OCI-LY3 (cell line): ENCODE data around the gene SH3PXD2B.
A peak's percentile ranks its signal among the peaks of the same experiment; 100 is the strongest.
"Not testable (repeated sequence)": the region's sequence is repeated elsewhere in the genome, so short reads cannot be mapped to it uniquely, and the experiment has no call there.

ENCODE experiments used
- H2AFZ ChIP-seq: fragments of 200-600, 300-600 bp; shearing (Covaris generic); 2 replicates; pipeline ENCODE4 v1.6.0; 2014; ENCODE audit warnings: antibody characterized with exemption, low read depth, low read length
- H3K27ac ChIP-seq: fragments of 200-600, 300-600 bp; sonication (generic); 2 replicates; pipeline ENCODE4 v1.5.1; 2014; ENCODE audit warnings: mild to moderate bottlenecking, low read length, moderate library complexity, mixed read lengths
- H3K27me3 ChIP-seq: fragments of 200-600, 300-600 bp; sonication (generic); 2 replicates; pipeline ENCODE4 v1.6.1; 2014; ENCODE audit warnings: low read depth, low read length, mixed read lengths
- H3K36me3 ChIP-seq: fragments of 200-600, 300-600 bp; sonication (generic); replicated peaks from 2 replicates; pipeline ENCODE3; 2014; ENCODE audit warnings: low read depth, low read length, mixed read lengths
- H3K4me1 ChIP-seq: fragments of 300-600, 200-600 bp; sonication (generic); 2 replicates; pipeline ENCODE4 v1.6.1; 2014; ENCODE audit warnings: low read length, mixed read lengths
- H3K4me2 ChIP-seq: fragments of 200-600, 300-600 bp; sonication (generic); 2 replicates; pipeline ENCODE4 v1.6.1; 2014; ENCODE audit warnings: low read length, mixed read lengths
- H3K4me3 ChIP-seq: fragments of 300-600, 200-600 bp; sonication (generic); 2 replicates; pipeline ENCODE4 v1.5.1; 2014; ENCODE audit warnings: antibody characterized with exemption, mild to moderate bottlenecking, low read length, moderate library complexity
- H3K79me2 ChIP-seq: fragments of 300-600, 200-600 bp; shearing (Covaris generic); 2 replicates; pipeline ENCODE4 v1.6.1; 2014; ENCODE audit warnings: mild to moderate bottlenecking, low read length, mixed read lengths
- H3K9ac ChIP-seq: fragments of 300-600, 200-600 bp; shearing (Covaris generic); 2 replicates; pipeline ENCODE4 v1.6.0; 2014; ENCODE audit warnings: mild to moderate bottlenecking, low read length, moderate library complexity
- H3K9me3 ChIP-seq: fragments of 200-600, 300-600 bp; shearing (Covaris generic); 2 replicates; pipeline ENCODE4 v1.6.1; 2014; ENCODE audit warnings: low read length, mixed read lengths; ENCODE audit not compliant: insufficient read depth
- H4K20me1 ChIP-seq: fragments of 200-600, 300-600 bp; sonication (generic); 2 replicates; pipeline ENCODE4 v1.6.1; 2016; ENCODE audit warnings: low read length, mixed read lengths; ENCODE audit not compliant: insufficient read depth
- EZH2phosphoT487 ChIP-seq: fragments of 200-600 bp; shearing (Covaris generic); IDR thresholded peaks from 2 replicates; pipeline ENCODE4 v1.6.1; 2018; ENCODE audit warnings: antibody characterized with exemption, mixed run types, low read depth
- TF ChIP-seq, protein P1 (sequence below): fragments of 200-600, 300-600 bp; sonication (generic); IDR thresholded peaks from 2 replicates; pipeline ENCODE4 v1.5.1; 2014; ENCODE audit warnings: antibody characterized with exemption, low read length, low read depth

The SH3PXD2B gene

GRCh38 chr5:172335721-172336120 is 118.6 kb downstream of the SH3PXD2B start:
- Histone ChIP-seq H3K4me3 (no peak overlapping the region), H3K27me3 (0 out of 2 replicates have a peak, but pooled peaks cover 4% of the 10 kb centered on the region), H3K36me3 (no peaks in the 10 kb centered on the region), H3K4me1 (no peaks in the 10 kb centered on the region), H3K4me2 (no peak overlapping the region), H3K9ac (no peak overlapping the region), H3K9me3 (no peaks in the 10 kb centered on the region), H3K79me2 (no peaks in the 10 kb centered on the region), H2AFZ (no peak overlapping the region), H4K20me1 (no peaks in the 10 kb centered on the region), H3K27ac (no peak overlapping the region)
- TF ChIP-seq, protein P1, sequence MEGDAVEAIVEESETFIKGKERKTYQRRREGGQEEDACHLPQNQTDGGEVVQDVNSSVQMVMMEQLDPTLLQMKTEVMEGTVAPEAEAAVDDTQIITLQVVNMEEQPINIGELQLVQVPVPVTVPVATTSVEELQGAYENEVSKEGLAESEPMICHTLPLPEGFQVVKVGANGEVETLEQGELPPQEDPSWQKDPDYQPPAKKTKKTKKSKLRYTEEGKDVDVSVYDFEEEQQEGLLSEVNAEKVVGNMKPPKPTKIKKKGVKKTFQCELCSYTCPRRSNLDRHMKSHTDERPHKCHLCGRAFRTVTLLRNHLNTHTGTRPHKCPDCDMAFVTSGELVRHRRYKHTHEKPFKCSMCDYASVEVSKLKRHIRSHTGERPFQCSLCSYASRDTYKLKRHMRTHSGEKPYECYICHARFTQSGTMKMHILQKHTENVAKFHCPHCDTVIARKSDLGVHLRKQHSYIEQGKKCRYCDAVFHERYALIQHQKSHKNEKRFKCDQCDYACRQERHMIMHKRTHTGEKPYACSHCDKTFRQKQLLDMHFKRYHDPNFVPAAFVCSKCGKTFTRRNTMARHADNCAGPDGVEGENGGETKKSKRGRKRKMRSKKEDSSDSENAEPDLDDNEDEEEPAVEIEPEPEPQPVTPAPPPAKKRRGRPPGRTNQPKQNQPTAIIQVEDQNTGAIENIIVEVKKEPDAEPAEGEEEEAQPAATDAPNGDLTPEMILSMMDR, result no peak
- TF ChIP-seq EZH2phosphoT487, result no peak

GRCh38 chr5:172334641-172335040 is 119.7 kb downstream of the SH3PXD2B start:
- TF ChIP-seq, protein P1, result no peak
- TF ChIP-seq EZH2phosphoT487, result no peak
- Histone ChIP-seq H4K20me1 (no peaks in the 10 kb centered on the region), H3K4me1 (no peaks in the 10 kb centered on the region), H2AFZ (no peak overlapping the region), H3K27ac (no peak overlapping the region), H3K9me3 (no peaks in the 10 kb centered on the region), H3K27me3 (peaks cover under 1% of the 10 kb centered on the region; the same call in 1 of the 2 replicates), H3K79me2 (no peaks in the 10 kb centered on the region), H3K4me2 (peak overlapping the region; percentile 34; the same call in 1 of the 2 replicates), H3K9ac (no peak overlapping the region), H3K4me3 (no peak overlapping the region), H3K36me3 (no peaks in the 10 kb centered on the region)

DNA sequence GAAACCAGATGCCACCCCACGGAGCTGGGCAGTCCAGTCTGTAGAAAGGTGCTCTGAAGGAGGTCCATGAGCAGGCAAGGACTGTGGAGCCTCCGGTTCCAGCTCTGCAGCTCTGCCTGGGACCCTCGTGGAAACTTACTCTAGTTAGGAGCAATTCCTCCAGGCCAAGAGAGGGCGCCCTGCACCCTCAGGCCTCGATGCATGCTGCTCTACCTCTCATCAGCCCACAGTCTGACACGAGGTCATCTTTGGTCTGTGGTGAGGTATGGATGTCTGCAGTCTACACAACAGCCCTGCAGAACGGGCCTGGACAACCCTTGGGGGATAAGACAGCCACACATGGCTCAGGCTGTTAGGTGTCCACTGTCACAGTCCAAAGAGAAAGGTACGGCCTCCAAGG is 120.1 kb downstream of the SH3PXD2B start:
- Histone ChIP-seq H3K36me3 (no peaks in the 10 kb centered on the region), H3K9ac (no peak overlapping the region), H3K27ac (no peak overlapping the region), H3K4me1 (no peaks in the 10 kb centered on the region), H3K4me3 (no peak overlapping the region; the same call in 1 of the 2 replicates), H3K79me2 (no peaks in the 10 kb centered on the region), H4K20me1 (no peaks in the 10 kb centered on the region), H2AFZ (peak overlapping the region; percentile 53), H3K4me2 (peak overlapping the region; percentile 34; the same call in 1 of the 2 replicates), H3K27me3 (no peaks in the 10 kb centered on the region; the same call in 1 of the 2 replicates), H3K9me3 (no peaks in the 10 kb centered on the region)
- no peak for TF ChIP-seq EZH2phosphoT487
- TF ChIP-seq, protein P1, result peak; percentile 27

GRCh38 chr5:172326901-172327300 is 127.4 kb downstream of the SH3PXD2B start:
- not testable (repeated sequence) for H4K20me1 ChIP-seq, H3K79me2 ChIP-seq, H2AFZ ChIP-seq

GRCh38 chr5:172325452-172325851 is 128.9 kb downstream of the SH3PXD2B start:
- Histone ChIP-seq H3K4me2 (no peak overlapping the region), H3K4me3 (no peak overlapping the region), H3K27ac (no peak overlapping the region), H3K27me3 (no peaks in the 10 kb centered on the region; the same call in 1 of the 2 replicates), H3K36me3 (no peaks in the 10 kb centered on the region), H4K20me1 (no peaks in the 10 kb centered on the region), H3K9me3 (no peaks in the 10 kb centered on the region), H2AFZ (no peak overlapping the region), H3K9ac (no peak overlapping the region), H3K79me2 (no peaks in the 10 kb centered on the region), H3K4me1 (peaks cover 3% of the 10 kb centered on the region; the same call in 1 of the 2 replicates)
- TF ChIP-seq, protein P1, result no peak
- TF ChIP-seq EZH2phosphoT487, result no peak

More at GRCh38 chr5:172326901-172327300, 127.4 kb downstream of the SH3PXD2B start:
- H3K9ac ChIP-seq, H3K9me3 ChIP-seq, H3K36me3 ChIP-seq, H3K4me1 ChIP-seq, H3K4me2 ChIP-seq, H3K27me3 ChIP-seq, H3K27ac ChIP-seq, H3K4me3 ChIP-seq: not testable (repeated sequence)
